Erythroblast (primary cell): ENCODE data around the gene CMTM5.

Experiments used
- GATA1 ChIP-seq: IDR thresholded peaks from 2 replicates; pipeline ENCODE4 v1.6.1; 2011; ENCODE audit warnings: low read depth, mild to moderate bottlenecking, control low read depth, low read length, moderate library complexity
- POLR2A ChIP-seq: IDR thresholded peaks from 2 replicates; pipeline ENCODE4 v1.6.1; 2011; ENCODE audit warnings: mild to moderate bottlenecking, low read length

- no peak for TF ChIP-seq POLR2A
- TF ChIP-seq GATA1 = no peak
Observed at GRCh38 chr14:23327947-23328744, 48.7 kb upstream of the CMTM5 start.
